ENCODE measurements around the gene BCAR1. TPM values are rescaled to one million over a fixed set of nuclear protein-coding genes. Genes with fewer than 3 reads are reported as not detected.
"Not testable (repeated sequence)": the region's sequence is repeated elsewhere in the genome, so short reads cannot be mapped to it uniquely, and the experiment has no call there.

Gene BCAR1, protein sequence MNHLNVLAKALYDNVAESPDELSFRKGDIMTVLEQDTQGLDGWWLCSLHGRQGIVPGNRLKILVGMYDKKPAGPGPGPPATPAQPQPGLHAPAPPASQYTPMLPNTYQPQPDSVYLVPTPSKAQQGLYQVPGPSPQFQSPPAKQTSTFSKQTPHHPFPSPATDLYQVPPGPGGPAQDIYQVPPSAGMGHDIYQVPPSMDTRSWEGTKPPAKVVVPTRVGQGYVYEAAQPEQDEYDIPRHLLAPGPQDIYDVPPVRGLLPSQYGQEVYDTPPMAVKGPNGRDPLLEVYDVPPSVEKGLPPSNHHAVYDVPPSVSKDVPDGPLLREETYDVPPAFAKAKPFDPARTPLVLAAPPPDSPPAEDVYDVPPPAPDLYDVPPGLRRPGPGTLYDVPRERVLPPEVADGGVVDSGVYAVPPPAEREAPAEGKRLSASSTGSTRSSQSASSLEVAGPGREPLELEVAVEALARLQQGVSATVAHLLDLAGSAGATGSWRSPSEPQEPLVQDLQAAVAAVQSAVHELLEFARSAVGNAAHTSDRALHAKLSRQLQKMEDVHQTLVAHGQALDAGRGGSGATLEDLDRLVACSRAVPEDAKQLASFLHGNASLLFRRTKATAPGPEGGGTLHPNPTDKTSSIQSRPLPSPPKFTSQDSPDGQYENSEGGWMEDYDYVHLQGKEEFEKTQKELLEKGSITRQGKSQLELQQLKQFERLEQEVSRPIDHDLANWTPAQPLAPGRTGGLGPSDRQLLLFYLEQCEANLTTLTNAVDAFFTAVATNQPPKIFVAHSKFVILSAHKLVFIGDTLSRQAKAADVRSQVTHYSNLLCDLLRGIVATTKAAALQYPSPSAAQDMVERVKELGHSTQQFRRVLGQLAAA
- total RNA-seq = 10 to 100 TPM; 46.5 to 65.9 TPM
- long read RNA-seq, transcript BCAR1-212 (3 exons, 2,692 nt) = major isoform, 16 of 58 reads
- long read RNA-seq, partial matches to known transcripts = 30 of 58 reads
- long read RNA-seq, other reads (novel, unspliced or antisense) = 7 of 58 reads

- DNase-seq (peak; percentile 93), ATAC-seq (peak; percentile 76 to 85)
- intact Hi-C loops (cut with DNase I) = loop anchor here (5.0 to 10.0 kb wide), 2 partner anchors 53 to 56 kb away; no protein-coding TSS in a partner anchor
Observed at GRCh38 chr16:75251280-75252048, at the start of gene BCAR1. BCAR1 (minus strand) TSS chr16:75251624; CDS start chr16:75251482, 142 bp downstream.

DNA sequence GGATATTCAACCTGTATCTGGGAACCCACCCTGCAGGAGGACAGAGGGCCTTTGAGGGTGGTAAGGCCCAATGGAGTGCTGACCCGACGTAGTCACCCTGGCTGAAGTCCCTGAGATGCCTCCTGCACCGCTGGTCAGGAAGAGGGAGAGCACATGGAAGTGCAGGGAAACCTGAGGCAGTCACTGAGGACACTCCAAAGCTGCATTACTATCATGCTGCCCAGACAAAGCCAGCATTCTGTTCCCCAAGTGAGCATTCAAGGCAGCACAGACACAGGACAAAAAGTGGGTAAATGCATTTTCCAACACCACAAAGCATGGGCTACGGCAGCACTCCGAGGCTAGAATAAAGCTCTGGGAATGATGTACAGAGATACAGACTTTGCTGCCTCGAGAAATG lies 46.8 kb upstream of the BCAR1 start:
- intact Hi-C loops (cut with DNase I) = no loop called here
- ATAC-seq (no peak), DNase-seq (no peak)

GRCh38 chr16:75296606-75297005 lies 45.2 kb upstream of the BCAR1 start:
- ATAC-seq (peak; percentile 79 to 87), DNase-seq (peak; percentile 72)
- intact Hi-C loops (cut with DNase I) = no loop called here

GRCh38 chr16:75294773-75295459 lies 43.5 kb upstream of the BCAR1 start:
- intact Hi-C loops (cut with DNase I) = no loop called here
- DNase-seq (no peak), ATAC-seq (no peak)

DNA sequence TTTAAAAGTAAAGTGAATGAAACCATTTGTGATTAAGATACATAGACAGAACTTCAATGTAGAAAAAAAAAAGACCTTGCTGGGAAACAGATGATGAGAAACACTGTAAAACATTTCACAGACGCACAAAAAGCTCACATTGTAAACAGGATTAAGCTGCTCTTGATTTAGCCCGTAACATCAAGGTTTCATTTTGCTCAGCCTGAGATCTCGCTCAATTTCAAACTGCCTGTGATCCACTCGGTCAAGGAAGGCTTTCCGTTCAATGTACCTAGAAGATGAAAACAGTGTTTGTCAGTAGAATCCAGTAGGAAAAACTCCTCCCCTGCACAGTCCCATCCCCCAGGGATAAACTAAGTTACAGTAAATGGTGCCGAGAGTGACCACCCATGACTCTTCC lies 42.3 kb upstream of the BCAR1 start:
- intact Hi-C loops (cut with DNase I) = no loop called here
- DNase-seq (no peak), ATAC-seq (no peak)

GRCh38 chr16:75293173-75293572 lies 41.7 kb upstream of the BCAR1 start:
- ATAC-seq (no peak), DNase-seq (no peak)
- intact Hi-C loops (cut with DNase I) = no loop called here

GRCh38 chr16:75292691-75293090 lies 41.3 kb upstream of the BCAR1 start:
- ATAC-seq (no peak), DNase-seq (no peak)
- intact Hi-C loops (cut with DNase I) = no loop called here

- no peak for DNase-seq
- intact Hi-C loops (cut with DNase I) = no loop called here
- peak; percentile 75 to 89 for ATAC-seq
Observed at GRCh38 chr16:75289189-75289588, 37.8 kb upstream of the BCAR1 start.

DNA sequence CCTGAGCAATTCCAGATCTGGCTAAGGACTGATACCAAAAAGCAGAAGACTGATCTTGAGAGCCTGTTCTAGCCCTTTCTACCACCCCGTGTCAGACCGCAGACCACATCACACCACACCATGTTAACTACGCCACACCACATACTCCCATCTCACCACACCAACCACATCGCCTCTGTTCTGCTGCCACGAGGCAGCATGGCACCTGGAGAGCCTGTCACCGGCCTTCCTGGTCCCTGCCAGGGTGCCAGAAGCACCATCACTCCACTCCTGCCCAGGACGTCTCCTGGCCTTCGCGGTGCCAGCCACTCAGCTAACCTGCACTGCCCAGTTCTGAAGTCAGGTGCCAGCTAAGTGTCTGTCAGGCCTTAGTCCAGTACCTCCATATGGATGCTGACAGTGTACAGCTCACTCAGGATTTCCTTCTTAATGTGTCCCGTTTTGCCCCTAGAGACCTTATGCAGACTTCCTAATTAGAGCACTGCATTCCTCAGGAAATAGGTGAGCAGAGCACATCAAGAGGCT lies 37.2 kb upstream of the BCAR1 start:
- ATAC-seq = peak; percentile 39 to 40
- intact Hi-C loops (cut with DNase I) = no loop called here
- no peak for DNase-seq

GRCh38 chr16:75288181-75288580 lies 36.8 kb upstream of the BCAR1 start:
- peak in 1 of 2 donors; percentile 34 for ATAC-seq
- DNase-seq = peak; percentile 47
- intact Hi-C loops (cut with DNase I) = no loop called here

DNA sequence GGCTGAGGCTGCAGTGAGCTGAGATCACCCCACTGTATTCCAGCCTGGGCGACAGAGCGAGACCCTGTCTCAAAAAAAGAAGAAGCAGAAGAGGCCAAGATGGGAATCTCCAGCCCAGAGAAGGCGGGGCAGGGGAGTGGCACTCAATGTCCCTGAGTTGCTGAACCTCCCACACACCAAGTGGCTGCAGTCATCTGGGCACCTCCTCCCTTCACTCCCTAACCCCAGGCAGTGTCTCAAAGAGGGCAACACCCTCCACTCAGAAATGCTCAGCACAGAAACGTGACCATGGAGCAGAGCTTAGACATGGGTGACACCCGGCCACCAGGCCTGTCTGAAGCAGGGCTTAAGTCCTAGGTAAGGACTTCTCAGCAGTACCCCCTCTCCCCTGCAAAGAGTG lies 36.3 kb upstream of the BCAR1 start:
- intact Hi-C loops (cut with DNase I) = no loop called here
- DNase-seq (no peak), ATAC-seq (peak in 1 of 2 donors; percentile 8)

GRCh38 chr16:75286389-75286788 lies 35.0 kb upstream of the BCAR1 start:
- DNase-seq (no peak), ATAC-seq (no peak)
- intact Hi-C loops (cut with DNase I) = no loop called here

GRCh38 chr16:75282466-75283281 lies 31.2 kb upstream of the BCAR1 start:
- intact Hi-C loops (cut with DNase I) = no loop called here
- no peak for DNase-seq
- ATAC-seq = no peak

- ATAC-seq (no peak), DNase-seq (no peak)
- intact Hi-C loops (cut with DNase I) = no loop called here
Observed at GRCh38 chr16:75281826-75282225, 30.4 kb upstream of the BCAR1 start.

DNA sequence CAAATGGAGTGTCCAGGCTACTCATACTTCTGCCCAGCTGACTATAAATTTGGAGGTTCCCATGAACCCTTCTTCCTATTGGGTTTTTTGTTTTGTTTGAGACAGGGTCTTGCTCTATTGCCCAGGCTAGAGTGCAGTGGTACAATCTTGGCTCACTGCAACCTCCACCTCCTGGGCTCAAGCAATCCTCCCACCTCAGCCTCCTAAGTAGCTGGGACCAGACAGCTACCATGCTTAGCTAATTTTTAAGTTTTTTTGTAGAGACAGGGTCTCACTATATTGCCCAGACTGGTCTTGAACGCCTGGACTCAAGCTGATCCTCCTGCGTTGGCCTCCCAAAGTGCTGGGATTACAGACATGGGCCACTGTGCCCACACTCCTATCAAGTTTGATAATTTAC lies 29.6 kb upstream of the BCAR1 start:
- intact Hi-C loops (cut with DNase I); ATAC-seq; DNase-seq: not testable (repeated sequence)

GRCh38 chr16:75280331-75280804 lies 28.9 kb upstream of the BCAR1 start:
- intact Hi-C loops (cut with DNase I) = no loop called here
- DNase-seq (no peak), ATAC-seq (no peak)

GRCh38 chr16:75279305-75279704 lies 27.9 kb upstream of the BCAR1 start:
- ATAC-seq (peak; percentile 61 to 86), DNase-seq (no peak)
- intact Hi-C loops (cut with DNase I) = no loop called here

Data from left cardiac atrium (tissue), 4 donors.